GM12878 (cell line): ENCODE measurements around the gene LDLRAD3.

Source experiments
- CREM ChIP-seq: IDR thresholded peaks from 2 replicates; pipeline ENCODE4 v1.6.1; 2014; ENCODE audit warnings: antibody characterized with exemption, low read depth
- CTCF ChIP-seq, 3 experiments: IDR thresholded peaks in 2 of 3; conservative IDR thresholded peaks in 1 of 3; 2 replicates each; pipeline ENCODE4 v1.5.1; 2011; ENCODE audit warnings: low read depth in 3 of 3, low read length in 3 of 3, mild to moderate bottlenecking in 3 of 3, control low read depth in 2 of 3, moderate library complexity in 2 of 3, inconsistent platforms in 1 of 3, mixed read lengths in 1 of 3; ENCODE audit not compliant: control insufficient read depth in 2 of 3, insufficient read depth in 1 of 3; ENCODE audit errors: extremely low read depth in 1 of 3
- E2F4 ChIP-seq: IDR thresholded peaks from 2 replicates; pipeline ENCODE4 v1.6.1; 2012; ENCODE audit warnings: low read depth, low read length, improper control_type of control experiment
- ETV6 ChIP-seq, 2 experiments: fragments of 450-650 bp in 1 of 2; IDR thresholded peaks in 1 of 2; conservative IDR thresholded peaks in 1 of 2; 2 replicates each; pipeline ENCODE4 v1.6.1; 2014; ENCODE audit warnings: antibody characterized with exemption in 1 of 2, borderline replicate concordance in 1 of 2, low read depth in 1 of 2, mild to moderate bottlenecking in 1 of 2, moderate library complexity in 1 of 2
- EZH2 ChIP-seq: IDR thresholded peaks from 2 replicates; pipeline ENCODE4 v1.6.1; 2012; ENCODE audit warnings: low read depth, mild to moderate bottlenecking, control low read depth, inconsistent platforms, low read length, borderline replicate concordance; ENCODE audit not compliant: control insufficient read depth
- GABPA ChIP-seq: IDR thresholded peaks from 2 replicates; pipeline ENCODE4 v1.6.1; 2014; ENCODE audit warnings: antibody characterized with exemption, low read depth, mild to moderate bottlenecking, inconsistent platforms
- HDAC2 ChIP-seq: fragments of 200-600 bp; sonication (generic); IDR thresholded peaks from 2 replicates; pipeline ENCODE4 v1.6.1; 2017
- MTA3 ChIP-seq: IDR thresholded peaks from 2 replicates; pipeline ENCODE4 v1.6.1; 2012; ENCODE audit warnings: low read length, inconsistent platforms, borderline replicate concordance
- MYC ChIP-seq: IDR thresholded peaks from 2 replicates; pipeline ENCODE4 v1.6.1; 2011; ENCODE audit warnings: mild to moderate bottlenecking, low read length, moderate library complexity, inconsistent platforms; ENCODE audit not compliant: insufficient read depth, insufficient replicate concordance, insufficient read length, severe bottlenecking
- PBX3 ChIP-seq: IDR thresholded peaks from 2 replicates; pipeline ENCODE4 v1.6.1; 2011; ENCODE audit warnings: mild to moderate bottlenecking, low read depth, low read length, moderate library complexity; ENCODE audit not compliant: insufficient replicate concordance
- POLR2A ChIP-seq: IDR thresholded peaks from 2 replicates; pipeline ENCODE4 v1.6.1; 2011; ENCODE audit warnings: low read depth, mild to moderate bottlenecking, low read length
- RFX5 ChIP-seq: IDR thresholded peaks from 2 replicates; pipeline ENCODE4 v1.6.1; 2011; ENCODE audit warnings: low read depth, low read length, improper control_type of control experiment
- ZNF274 ChIP-seq: IDR thresholded peaks from one replicate; pipeline ENCODE4 v1.8.0; 2011; ENCODE audit not compliant: insufficient read length, insufficient read depth

- TF ChIP-seq RFX5 (no peak), CTCF (IDR thresholded peaks at IDR 0.05 in 2 of 3, conservative IDR thresholded peaks at IDR 0.05 in 1 of 3; ENCODE audit: control insufficient read depth in 2 of 3, extremely low read depth in 1 of 3, insufficient read depth in 1 of 3, low read depth in 3 of 3, low read length in 3 of 3) (no peak), E2F4 (no peak), ETV6 (conservative IDR thresholded peaks at IDR 0.05 in 1 of 2, IDR thresholded peaks at IDR 0.05 in 1 of 2; ENCODE audit: borderline replicate concordance in 1 of 2, low read depth in 1 of 2) (no peak), PBX3 (no peak), POLR2A (no peak), ZNF274 (no peak), HDAC2 (no peak), MYC (no peak), MTA3 (no peak), CREM (no peak), GABPA (no peak), EZH2 (no peak)
These were observed 308.0 kb downstream of the LDLRAD3 start for GRCh38 chr11:36251823-36252222.
